ENCODE measurements around the gene CDKN1C. TPM values are rescaled to one million over a fixed set of nuclear protein-coding genes. Genes with fewer than 3 reads are reported as not detected.

Gene CDKN1C
- total RNA-seq, 2 donors from 2014 or later, result 23.6 to 58.8 TPM

DNA sequence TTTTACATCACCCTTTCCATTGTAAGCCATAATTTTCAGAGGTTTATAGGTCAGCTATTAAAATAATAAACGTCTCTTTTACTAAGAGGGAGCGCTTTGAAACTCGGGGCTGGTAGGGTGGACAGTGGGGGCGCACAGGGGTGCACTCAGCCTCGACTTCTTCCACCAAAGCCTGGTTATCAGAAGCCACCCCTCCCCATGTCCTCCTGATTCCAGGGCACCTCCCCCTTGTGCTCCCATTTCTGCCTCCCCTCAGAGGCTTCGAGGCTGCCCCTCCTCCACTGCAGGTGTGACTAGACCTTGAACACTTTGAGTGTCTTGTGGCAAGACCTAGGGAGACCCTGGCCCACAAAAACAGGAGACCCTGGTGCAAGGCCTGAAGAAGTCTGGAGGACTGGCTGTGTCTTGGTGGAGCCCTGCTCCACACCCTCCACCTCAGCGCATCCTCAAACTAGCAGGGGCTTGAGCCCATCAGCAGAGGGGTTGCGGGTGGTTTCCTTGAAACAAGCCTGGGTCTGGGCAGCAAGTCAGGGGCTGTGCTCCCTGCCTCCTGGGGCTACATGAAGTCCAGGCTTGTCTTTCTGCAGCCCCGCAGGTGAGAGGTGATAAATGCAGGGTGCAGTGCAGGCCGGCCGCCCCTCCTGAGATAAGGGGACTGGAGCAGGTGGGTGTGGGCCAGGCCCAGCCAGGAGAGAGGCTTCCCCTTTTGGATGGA lies 3.0 kb downstream of the CDKN1C start:
- DNase-seq (ENCODE audit: low spot score), result no peak
- intact Hi-C loops (cut with DNase I), result loop anchor here in 1 of 2 donors (5.0 to 10.0 kb wide), 3 partner anchors 45 to 578 kb away; partner anchors contain the start of genes C11orf21 and TSPAN32

DNA sequence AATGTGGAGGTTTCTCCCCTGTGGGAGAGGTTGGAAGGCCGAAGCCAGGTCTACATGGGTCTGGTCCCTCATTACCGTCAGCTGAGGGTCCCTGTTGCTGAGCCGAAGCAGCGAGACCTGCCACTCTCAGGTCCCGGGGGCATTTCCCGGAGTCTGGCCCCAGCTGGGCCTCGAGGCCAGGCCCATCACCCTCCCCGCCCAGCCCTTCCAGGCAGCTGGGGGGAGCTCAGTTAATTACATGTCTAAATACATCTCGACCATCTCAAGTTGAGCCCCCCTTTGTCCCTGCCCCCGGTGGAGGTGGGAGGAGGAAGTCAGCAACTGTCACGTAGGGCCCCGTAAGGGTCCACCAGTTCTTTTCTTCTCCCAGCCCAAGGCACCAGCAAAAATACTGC lies 3.6 kb downstream of the CDKN1C start:
- no peak for DNase-seq (ENCODE audit: low spot score)
- intact Hi-C loops (cut with DNase I), result loop anchor here in 1 of 2 donors (5.0 to 10.0 kb wide), 3 partner anchors 45 to 577 kb away; partner anchors contain the start of genes C11orf21 and TSPAN32

DNA sequence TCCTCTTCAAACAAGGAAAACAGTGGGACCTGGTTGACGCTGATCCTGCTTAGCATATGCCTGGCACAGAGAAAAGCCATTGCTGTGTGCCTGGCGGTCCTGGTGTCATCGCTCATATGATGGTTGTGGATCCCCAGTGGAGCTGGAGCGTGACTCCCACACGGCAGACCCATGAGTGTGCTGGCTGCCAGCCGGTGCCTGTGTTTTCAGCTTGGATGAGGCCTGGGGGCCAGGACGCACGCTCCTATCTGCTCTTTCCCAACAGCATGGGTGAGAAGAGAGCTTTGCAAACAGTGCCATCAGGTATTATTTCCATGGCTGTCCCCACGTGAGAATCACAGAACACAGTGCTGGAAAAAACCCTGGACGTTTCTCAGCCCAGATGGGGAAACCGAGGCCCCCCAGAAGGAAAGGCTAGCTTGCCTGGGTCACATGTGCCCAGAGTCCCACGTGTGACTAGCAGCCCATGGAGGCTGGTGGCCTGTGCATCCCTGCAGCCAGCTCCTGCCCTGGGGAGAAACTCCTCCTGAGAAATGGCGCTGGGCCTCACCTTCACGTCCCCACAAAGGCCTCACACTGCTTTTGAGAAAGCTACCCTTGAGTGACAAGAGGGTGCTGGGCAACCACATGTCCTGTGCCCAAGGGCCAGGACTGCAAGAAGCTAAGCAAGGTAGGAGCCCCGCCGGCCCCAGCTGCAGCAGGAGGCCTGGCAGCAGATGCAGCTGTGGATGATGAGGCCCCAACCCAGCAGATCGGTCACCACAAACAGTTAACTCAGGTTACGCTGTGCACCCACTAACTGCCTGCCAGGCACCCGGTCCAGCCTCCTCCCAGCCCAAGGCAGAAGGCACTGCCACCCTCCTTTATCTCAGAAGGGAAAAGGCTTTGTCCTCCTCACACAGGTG lies 4.2 kb downstream of the CDKN1C start:
- intact Hi-C loops (cut with DNase I), result loop anchor here in 1 of 2 donors (5.0 to 10.0 kb wide), 3 partner anchors 44 to 577 kb away; partner anchors contain the start of genes C11orf21 and TSPAN32
- no peak for DNase-seq (ENCODE audit: low spot score)

DNA sequence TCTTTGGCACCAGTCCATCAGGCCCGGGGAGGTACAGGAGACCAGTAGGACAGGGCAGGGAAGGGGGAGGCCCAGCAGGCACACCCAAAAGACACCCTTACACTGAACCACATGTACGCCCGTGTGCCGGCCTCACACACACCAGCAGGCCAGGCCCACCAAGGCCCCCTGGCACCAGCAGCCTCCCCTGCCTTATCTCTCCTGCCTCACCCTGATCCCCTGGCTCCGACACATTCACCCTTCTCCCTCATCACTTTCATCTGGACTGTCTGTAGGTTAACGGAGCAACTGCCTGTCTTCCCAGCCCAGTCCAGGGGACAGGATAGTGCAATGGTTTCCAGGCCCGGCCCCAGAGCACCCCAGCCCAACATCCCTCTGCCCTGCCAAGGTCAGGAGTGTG lies 4.9 kb downstream of the CDKN1C start:
- intact Hi-C loops (cut with DNase I), result loop anchor here in 1 of 2 donors (5.0 to 10.0 kb wide), 3 partner anchors 43 to 576 kb away; partner anchors contain the start of genes C11orf21 and TSPAN32
- no peak for DNase-seq (ENCODE audit: low spot score)

DNA sequence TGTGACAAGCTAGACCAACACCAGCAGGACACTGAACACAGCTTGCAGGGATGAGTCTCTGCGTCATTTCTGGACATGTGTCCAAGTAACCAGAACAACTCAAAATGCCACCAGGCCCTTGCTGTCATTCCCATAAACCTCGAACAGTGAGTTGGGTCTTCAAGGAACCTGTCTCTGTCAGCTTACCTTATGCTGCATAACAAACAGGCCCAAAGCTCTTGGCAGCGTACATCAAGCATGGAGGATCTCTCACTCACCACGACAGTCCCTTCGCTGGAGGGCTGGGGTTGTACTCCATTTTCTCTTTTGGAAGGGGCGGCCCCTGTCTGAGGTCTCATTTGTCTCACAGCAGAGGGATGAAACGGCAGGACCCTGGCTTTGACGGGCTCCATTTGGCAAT lies 6.8 kb downstream of the CDKN1C start:
- DNase-seq (ENCODE audit: low spot score), result no peak
- intact Hi-C loops (cut with DNase I), result no loop called here

DNA sequence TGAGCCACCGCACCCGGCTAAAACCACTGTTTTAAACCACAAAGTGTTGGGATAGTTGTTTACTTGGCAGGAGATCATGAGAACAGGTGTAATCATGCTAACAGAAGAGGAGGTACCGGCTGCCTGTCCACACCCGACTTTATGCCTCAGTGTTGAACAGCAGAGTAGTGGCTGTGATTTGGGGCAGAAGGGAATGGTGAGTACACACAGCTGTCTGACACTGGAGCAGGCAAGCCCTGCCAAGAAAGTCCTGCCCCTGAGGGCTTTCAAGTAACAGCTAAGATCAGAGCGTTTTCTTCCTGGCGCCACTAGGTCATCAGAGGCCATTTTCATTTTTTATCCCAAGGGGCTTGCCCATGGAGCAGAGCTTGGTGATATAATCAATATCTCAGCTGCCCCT lies 8.1 kb downstream of the CDKN1C start:
- no peak for DNase-seq (ENCODE audit: low spot score)
- intact Hi-C loops (cut with DNase I), result no loop called here

DNA sequence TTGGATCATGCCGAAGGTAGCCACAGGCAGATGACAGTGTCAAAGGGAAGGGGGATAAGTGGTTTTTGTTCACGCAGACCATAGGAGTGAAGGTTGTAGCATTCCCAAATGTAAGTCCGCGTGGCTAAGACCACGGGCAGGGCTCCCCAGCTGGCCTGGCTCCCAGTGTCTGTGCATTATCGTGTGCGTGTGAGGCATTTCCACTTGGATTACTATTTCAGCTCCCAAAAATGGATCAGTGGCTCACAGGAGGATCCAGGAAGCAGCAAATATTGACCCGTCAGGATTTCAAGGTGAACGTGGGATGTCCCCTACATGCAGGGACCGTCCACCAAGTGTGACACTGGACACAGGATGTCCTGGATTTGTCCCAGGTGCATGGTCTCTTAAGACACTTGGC lies 10.6 kb downstream of the CDKN1C start:
- no peak for DNase-seq (ENCODE audit: low spot score)
- intact Hi-C loops (cut with DNase I), result no loop called here

DNA sequence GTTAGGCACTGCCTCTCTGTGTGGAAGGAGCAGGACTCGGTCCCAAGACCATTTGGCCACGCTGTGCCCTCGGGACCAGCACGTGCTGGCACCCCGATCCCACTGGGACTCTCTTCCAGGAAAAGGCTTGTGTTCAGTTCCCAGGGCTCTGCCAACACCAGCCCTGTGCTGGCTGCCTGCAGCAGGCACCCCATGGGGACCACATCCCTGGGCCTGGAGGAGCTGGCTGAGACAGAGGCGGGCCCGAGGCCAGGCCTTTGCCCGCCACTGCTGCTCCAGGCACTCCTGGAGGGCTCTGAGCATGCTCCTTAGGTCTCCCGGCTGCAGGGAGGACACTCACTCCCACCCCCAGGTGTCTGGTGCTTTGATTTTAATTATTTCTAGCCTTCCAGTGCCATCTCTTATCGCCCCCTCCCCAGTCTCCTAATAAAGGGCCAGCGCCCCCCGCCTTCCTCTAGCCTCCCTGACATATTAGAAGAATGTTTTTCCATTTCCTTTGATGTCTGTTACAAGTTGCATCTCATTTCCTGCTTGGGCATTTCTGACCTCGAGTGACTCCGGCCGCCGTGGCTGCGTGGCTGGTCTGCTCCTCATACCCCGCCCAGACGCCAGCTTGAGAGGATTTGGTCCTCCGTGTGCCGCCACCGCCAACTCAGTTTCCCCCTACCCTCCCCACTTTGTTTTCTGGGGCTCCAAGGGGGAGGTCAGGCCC lies 14.4 kb downstream of the CDKN1C start:
- intact Hi-C loops (cut with DNase I), result no loop called here
- DNase-seq (ENCODE audit: low spot score), result no peak

DNA sequence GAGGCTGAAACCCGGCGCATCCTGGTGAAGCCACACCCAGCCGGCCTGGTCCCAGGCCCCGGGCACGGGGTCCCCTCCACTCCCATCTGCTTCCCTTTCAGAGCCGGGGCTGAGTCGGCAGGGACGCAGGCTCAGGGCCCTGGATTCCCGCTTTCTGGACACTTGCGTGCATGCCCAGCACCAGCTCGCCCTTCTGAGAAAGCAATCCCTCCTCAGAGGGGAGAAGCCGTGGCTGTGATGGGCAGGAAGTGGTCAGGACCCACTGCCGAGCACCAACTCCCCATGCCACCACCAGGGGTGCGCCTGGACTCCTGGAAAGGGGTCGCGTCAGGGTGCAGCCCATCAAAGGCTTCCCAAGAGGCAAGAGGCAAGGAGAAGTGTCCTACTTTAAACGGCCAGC lies 15.1 kb downstream of the CDKN1C start:
- DNase-seq (ENCODE audit: low spot score), result no peak
- intact Hi-C loops (cut with DNase I), result no loop called here

DNA sequence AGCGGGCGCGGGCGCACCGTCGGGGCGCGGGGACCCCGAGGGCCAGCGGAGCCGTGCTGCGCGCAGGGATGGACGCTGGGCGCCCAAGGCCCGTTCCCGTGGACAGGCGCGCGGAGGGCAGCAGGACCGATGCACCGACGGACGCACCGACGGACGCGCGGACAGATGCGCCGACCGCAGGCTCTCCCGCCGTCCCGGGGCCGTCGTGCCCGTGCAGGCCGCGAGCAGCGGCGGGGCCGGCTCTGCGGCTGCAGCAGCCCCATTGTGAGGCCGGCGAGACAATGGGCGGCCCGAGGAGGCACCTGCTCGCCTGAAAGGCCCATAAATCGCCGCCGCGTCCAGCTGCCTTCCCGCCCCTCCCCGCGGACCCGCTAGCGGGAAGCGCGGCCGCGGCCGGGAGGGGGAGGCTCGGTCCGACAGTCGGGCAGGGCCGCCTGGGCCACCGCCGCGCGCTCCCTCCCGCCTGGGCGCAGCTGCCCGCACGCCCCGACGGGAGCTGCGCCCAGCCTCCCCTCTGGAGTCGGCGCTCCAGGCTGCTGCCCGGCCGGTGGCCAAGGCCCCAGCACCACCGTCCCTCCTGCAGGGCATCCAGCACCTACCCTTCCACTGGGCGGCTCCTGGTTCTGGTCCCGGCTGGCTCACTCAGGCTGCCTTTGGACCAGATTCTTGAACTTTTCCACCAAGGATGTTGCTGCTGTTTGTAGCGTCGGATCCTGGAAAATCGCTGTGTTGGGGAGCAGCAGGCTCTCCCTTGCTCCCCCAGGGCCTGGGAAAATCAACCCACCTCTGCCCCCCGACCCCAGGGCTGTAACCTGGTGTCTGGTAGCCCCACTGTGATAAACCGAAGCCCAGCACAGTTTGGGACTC lies 15.8 kb downstream of the CDKN1C start:
- intact Hi-C loops (cut with DNase I), result no loop called here
- DNase-seq (ENCODE audit: low spot score), result no peak

DNA sequence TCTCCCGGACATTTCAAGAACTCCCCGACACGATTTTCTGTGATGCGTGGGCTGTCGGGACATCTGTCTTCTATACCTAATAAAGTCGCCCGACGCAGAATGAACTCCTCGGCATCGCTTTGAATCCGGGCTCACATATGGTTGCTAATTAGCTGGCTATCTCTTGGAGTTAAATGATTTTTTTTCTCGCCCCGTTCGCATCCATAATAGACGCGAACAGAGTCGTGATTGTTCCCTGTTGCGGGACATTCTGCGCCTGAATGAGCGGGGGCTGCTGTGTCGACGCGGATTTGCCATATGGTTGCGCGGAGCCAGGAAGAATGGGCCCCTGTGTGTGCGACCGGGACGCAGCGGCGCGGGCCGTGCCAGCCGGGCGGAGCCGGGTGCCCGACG lies 16.4 kb downstream of the CDKN1C start:
- DNase-seq (ENCODE audit: low spot score), result no peak
- intact Hi-C loops (cut with DNase I), result no loop called here

DNA sequence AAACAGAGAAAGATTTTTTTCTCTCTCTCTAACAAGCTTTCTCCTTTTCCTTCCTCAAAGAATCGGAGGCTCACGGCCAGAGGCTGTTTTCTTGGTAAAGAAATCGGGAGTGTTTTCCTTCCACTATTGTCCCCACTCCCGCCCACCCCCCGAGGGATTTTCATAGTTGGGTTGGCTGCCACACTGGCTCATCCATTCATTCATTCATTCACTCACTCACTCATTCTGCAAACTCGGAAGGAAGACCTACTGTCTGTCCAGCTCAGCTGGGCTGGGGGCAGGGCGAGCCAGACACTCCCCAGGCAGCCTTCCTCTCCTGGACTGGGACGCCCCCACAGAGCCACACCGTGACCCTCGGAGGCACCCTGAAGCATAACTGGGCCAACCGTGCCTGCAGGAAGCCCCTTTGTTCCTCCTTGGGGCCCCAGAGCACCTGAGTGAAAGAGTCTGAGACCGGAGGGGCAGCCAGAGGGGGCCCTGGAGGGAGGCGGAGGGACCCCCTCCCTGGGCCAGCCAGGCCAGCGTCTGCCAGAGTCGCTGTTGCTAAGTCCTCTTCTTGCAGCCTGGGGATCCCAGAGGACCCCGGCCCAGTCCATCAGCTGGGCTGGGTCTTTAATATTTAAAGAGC lies 17.0 kb downstream of the CDKN1C start:
- DNase-seq (ENCODE audit: low spot score), result no peak
- intact Hi-C loops (cut with DNase I), result no loop called here

DNA sequence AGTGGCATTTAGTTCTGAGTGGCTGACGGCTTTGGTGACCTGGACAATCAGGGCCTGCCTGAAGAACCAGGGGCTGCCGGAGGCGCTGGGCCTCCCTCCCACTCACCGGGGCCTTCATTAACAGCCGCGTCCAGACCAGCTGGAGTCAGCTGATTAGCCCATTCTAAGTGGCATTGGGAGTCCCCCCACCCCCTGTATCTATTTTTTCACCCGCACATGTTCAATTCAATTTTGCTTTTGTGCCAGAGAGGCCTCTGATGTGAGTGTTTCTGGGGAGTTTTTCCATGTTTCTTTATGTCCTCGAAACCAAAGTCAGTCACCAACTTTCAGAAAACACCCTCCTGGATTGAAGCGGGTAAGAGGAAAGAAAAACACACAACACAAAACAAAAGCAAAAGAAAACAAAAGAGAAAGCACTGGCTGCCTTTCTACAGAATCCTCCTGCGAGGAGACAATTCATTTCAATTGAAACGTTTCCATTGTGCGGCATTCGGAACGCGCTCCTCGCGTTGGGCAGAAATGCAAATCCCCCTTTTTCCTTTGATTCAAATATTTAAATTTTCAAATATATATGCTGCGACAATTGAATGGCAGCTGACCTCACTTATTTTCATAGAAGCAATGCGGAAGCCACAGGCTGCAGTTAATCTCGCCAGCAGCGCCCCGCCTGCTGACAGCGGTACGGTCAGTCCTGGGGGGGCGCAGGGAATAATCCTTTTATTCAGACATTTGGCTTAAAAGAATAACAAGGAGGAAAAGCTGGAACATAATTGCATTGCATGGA lies 17.7 kb downstream of the CDKN1C start:
- intact Hi-C loops (cut with DNase I), result no loop called here
- DNase-seq (ENCODE audit: low spot score), result no peak

DNA sequence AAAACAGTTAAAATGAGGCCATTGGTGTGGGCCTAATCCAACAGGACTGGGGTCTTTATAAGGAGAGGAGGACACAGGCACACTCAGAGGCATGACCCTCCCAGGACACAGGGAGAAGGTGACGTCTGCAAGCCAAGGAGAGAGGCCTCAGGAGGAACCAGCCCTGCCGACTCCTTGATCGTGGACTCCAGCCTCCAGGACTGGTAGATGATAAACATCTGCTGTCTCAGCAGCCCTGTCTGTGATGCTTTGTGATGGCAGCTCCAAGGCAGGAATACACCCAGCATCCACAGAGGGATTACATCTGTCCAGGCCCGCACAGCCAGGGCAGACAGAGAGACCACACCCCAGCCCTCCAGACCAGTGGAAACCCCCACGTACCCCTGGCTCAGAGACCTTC lies 18.4 kb downstream of the CDKN1C start:
- no peak for DNase-seq (ENCODE audit: low spot score)
- intact Hi-C loops (cut with DNase I), result no loop called here

DNA sequence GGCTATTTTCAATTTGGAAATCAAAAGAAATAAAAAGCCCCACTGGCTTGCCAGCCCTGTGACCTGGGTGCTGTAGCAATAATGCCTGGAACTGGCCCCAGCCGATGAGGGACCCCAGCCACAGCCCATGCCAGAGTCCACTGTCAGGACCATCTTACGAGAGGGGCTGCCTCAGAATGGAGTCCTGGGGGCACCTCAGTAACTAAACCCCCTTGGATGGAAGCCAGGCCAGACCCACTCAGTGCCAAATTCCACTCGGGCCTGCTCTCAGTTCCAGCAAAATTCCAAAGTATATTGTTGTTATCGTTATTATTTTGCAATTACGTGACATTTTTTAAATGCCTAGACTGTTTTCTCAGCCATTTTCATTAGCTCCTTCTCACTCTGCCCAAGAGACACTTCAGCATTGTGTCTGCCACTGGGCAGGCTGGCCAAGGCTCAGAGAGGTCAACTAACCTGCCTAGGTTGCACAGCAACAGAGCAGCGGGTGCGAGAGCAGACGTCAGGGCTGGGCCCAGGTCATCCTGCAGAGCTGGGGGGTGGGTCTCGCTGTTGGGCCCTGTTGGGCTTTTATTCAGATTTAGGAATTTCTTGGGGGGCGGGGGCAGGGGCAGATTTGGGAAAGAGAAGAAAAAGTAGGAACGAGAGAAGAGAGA lies 19.5 kb downstream of the CDKN1C start:
- intact Hi-C loops (cut with DNase I), result no loop called here
- no peak for DNase-seq (ENCODE audit: low spot score)

DNA sequence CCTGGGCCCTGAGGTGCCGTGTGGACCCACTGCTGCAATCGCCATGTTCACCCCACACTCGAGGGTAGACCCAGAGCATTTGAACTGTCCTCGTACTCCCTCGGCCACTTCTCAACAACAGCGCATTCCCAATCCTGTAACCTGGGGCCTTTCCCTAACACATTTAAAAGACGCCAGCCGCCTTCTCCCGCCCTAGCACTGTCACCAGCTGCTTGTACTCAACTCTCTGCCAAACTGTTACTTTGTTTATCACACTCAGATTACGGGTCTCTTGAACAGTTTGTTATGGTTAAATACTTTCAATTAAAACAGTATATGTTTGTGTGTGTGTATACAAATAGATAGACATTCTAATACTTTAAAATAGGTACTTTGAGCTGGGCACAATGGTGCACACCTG lies 20.7 kb downstream of the CDKN1C start:
- DNase-seq (ENCODE audit: low spot score), result no peak
- intact Hi-C loops (cut with DNase I), result no loop called here

DNA sequence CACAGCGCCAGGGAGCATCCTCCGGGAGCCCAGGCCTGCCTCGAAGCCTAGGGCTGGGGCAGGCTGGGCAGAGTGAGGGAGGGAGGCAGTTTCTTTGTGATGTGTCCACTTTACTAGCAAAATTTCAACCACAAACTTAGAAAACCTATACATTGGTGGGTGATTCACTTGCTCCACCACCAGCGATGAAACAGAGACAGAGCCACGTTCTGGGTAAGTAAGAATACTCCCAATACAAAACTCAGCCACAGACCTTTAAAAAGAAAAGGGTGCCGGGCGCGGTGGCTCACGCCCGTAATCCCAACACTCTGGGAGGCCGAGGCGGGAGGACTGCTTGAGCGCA lies 22.3 kb downstream of the CDKN1C start:
- DNase-seq (ENCODE audit: low spot score), result no peak
- intact Hi-C loops (cut with DNase I), result no loop called here
